ENCODE results near the gene TMEM170B.

TMEM170B gene

GRCh38 chr6:11522812-11523605, 14.5 kb upstream of the TMEM170B start:
- Histone ChIP-seq H3K27ac (ENCODE audit: low read length) (no peak overlapping the region), H3K27me3 (ENCODE audit: low read depth, low read length) (no peaks in the 10 kb centered on the region), H4K20me1 (ENCODE audit: insufficient read depth, low read length) (no peaks in the 10 kb centered on the region), H3K36me3 (replicated peaks; ENCODE audit: low read depth, low read length) (peaks cover 8% of the 10 kb centered on the region), H3K4me1 (ENCODE audit: low read length) (peaks cover 29% of the 10 kb centered on the region), H3K4me3 (ENCODE audit: low read length) (no peak overlapping the region), H2AFZ (ENCODE audit: low read depth, low read length) (no peak overlapping the region), H3K79me2 (ENCODE audit: low read length) (no peaks in the 10 kb centered on the region), H3K4me2 (ENCODE audit: low read length) (no peak overlapping the region), H3K9me3 (ENCODE audit: insufficient read depth, low read length) (0 out of 2 replicates have a peak, but pooled peaks cover 4% of the 10 kb centered on the region), H3K9ac (ENCODE audit: low read length) (no peak overlapping the region)
- TF ChIP-seq CTCF (IDR thresholded peaks at IDR 0.05; ENCODE audit: low read depth, low read length) (no peak), EZH2phosphoT487 (IDR thresholded peaks at IDR 0.05; ENCODE audit: low read depth) (no peak)

GRCh38 chr6:11525468-11526155, 11.9 kb upstream of the TMEM170B start:
- no peaks in the 10 kb centered on the region for H3K79me2 ChIP-seq (ENCODE audit: low read length)
- H3K27ac ChIP-seq (ENCODE audit: low read length): no peak overlapping the region
- H3K4me1 ChIP-seq (ENCODE audit: low read length): peaks cover 9% of the 10 kb centered on the region
- H3K36me3 ChIP-seq (replicated peaks; ENCODE audit: low read depth, low read length): peaks cover under 1% of the 10 kb centered on the region
- H3K9ac ChIP-seq (ENCODE audit: low read length): no peak overlapping the region
- TF ChIP-seq CTCF (IDR thresholded peaks at IDR 0.05; ENCODE audit: low read depth, low read length) (no peak), EZH2phosphoT487 (IDR thresholded peaks at IDR 0.05; ENCODE audit: low read depth) (no peak)
- no peak overlapping the region for H3K4me2 ChIP-seq (ENCODE audit: low read length)
- no peak overlapping the region for H2AFZ ChIP-seq (ENCODE audit: low read depth, low read length)
- H3K4me3 ChIP-seq (ENCODE audit: low read length): no peak overlapping the region
- no peaks in the 10 kb centered on the region for H3K9me3 ChIP-seq (ENCODE audit: insufficient read depth, low read length)
- no peaks in the 10 kb centered on the region for H3K27me3 ChIP-seq (ENCODE audit: low read depth, low read length)
- no peaks in the 10 kb centered on the region for H4K20me1 ChIP-seq (ENCODE audit: insufficient read depth, low read length)

- Histone ChIP-seq H3K9ac (ENCODE audit: low read length) (no peak overlapping the region), H3K4me2 (ENCODE audit: low read length) (no peak overlapping the region), H3K4me1 (ENCODE audit: low read length) (peaks cover 8% of the 10 kb centered on the region), H4K20me1 (ENCODE audit: insufficient read depth, low read length) (no peaks in the 10 kb centered on the region), H3K4me3 (ENCODE audit: low read length) (no peak overlapping the region), H2AFZ (ENCODE audit: low read depth, low read length) (no peak overlapping the region), H3K79me2 (ENCODE audit: low read length) (no peaks in the 10 kb centered on the region), H3K27me3 (ENCODE audit: low read depth, low read length) (no peaks in the 10 kb centered on the region), H3K9me3 (ENCODE audit: insufficient read depth, low read length) (no peaks in the 10 kb centered on the region), H3K36me3 (replicated peaks; ENCODE audit: low read depth, low read length) (no peaks in the 10 kb centered on the region), H3K27ac (ENCODE audit: low read length) (no peak overlapping the region)
- TF ChIP-seq EZH2phosphoT487 (IDR thresholded peaks at IDR 0.05; ENCODE audit: low read depth) (no peak), CTCF (IDR thresholded peaks at IDR 0.05; ENCODE audit: low read depth, low read length) (no peak)
These were observed 11.4 kb upstream of the TMEM170B start for GRCh38 chr6:11526156-11526505.

GRCh38 chr6:11527274-11527870, 10.2 kb upstream of the TMEM170B start:
- H3K79me2 ChIP-seq (ENCODE audit: low read length): no peaks in the 10 kb centered on the region
- no peaks in the 10 kb centered on the region for H3K27me3 ChIP-seq (ENCODE audit: low read depth, low read length)
- no peak overlapping the region for H3K4me2 ChIP-seq (ENCODE audit: low read length)
- H2AFZ ChIP-seq (ENCODE audit: low read depth, low read length): no peak overlapping the region
- no peaks in the 10 kb centered on the region for H4K20me1 ChIP-seq (ENCODE audit: insufficient read depth, low read length)
- H3K4me3 ChIP-seq (ENCODE audit: low read length): no peak overlapping the region
- H3K36me3 ChIP-seq (replicated peaks; ENCODE audit: low read depth, low read length): no peaks in the 10 kb centered on the region
- TF ChIP-seq CTCF (IDR thresholded peaks at IDR 0.05; ENCODE audit: low read depth, low read length): no peak
- TF ChIP-seq EZH2phosphoT487 (IDR thresholded peaks at IDR 0.05; ENCODE audit: low read depth): no peak
- H3K4me1 ChIP-seq (ENCODE audit: low read length): peaks cover 8% of the 10 kb centered on the region
- no peaks in the 10 kb centered on the region for H3K9me3 ChIP-seq (ENCODE audit: insufficient read depth, low read length)
- no peak overlapping the region for H3K9ac ChIP-seq (ENCODE audit: low read length)
- no peak overlapping the region for H3K27ac ChIP-seq (ENCODE audit: low read length)

Measured in OCI-LY3 (cell line).